Mammary epithelial cell (primary cell): ENCODE data around the gene PRUNE1.

Experiments
- CTCF ChIP-seq, 2 donors: IDR thresholded peaks in 1 of 2; conservative IDR thresholded peaks in 1 of 2; 2 replicates each; pipeline ENCODE4 v1.5.1; 2011 to 2012; ENCODE audit warnings: inconsistent platforms in 2 of 2, low read length in 2 of 2, mild to moderate bottlenecking in 2 of 2, control low read depth in 1 of 2, low read depth in 1 of 2; ENCODE audit not compliant: insufficient read depth in 1 of 2; ENCODE audit errors: extremely low read depth in 1 of 2
- EZH2 ChIP-seq: IDR thresholded peaks from 2 replicates; pipeline ENCODE4 v1.6.1; 2012; ENCODE audit warnings: low read length, inconsistent platforms, borderline replicate concordance

GRCh38 chr1:151061704-151062103 lies 53.5 kb downstream of the PRUNE1 start:
- TF ChIP-seq CTCF (conservative IDR thresholded peaks at IDR 0.05 in 1 of 2, IDR thresholded peaks at IDR 0.05 in 1 of 2; ENCODE audit: extremely low read depth in 1 of 2, insufficient read depth in 1 of 2, low read depth in 1 of 2, low read length in 2 of 2) (no peak), EZH2 (no peak)
